HG03039 (cell line): Measurements from ENCODE around the gene GZMA.
A peak's percentile ranks its signal among the peaks of the same experiment; 100 is the strongest.

Experiments
- ATAC-seq: cut with Tn5 transposase; IDR thresholded peaks from one replicate; pipeline ENCODE4 v1.9.1; 2021; ENCODE audit warnings: mild to moderate bottlenecking, moderate library complexity; ENCODE audit not compliant: unreplicated experiment

Gene GZMA

GRCh38 chr5:55108661-55109060 is 6.2 kb downstream of the GZMA start:
- no peak for ATAC-seq

- no peak for ATAC-seq
These were observed 7.8 kb downstream of the GZMA start for GRCh38 chr5:55110217-55110616.

- ATAC-seq = no peak
These were observed 10.9 kb downstream of the GZMA start for GRCh38 chr5:55113327-55113726.

GRCh38 chr5:55114061-55114460 is 11.6 kb downstream of the GZMA start:
- ATAC-seq = no peak

GRCh38 chr5:55123365-55123764 is 20.9 kb downstream of the GZMA start:
- no peak for ATAC-seq

GRCh38 chr5:55134053-55134722 is 31.7 kb downstream of the GZMA start:
- ATAC-seq = no peak

- no peak for ATAC-seq
These were observed 34.1 kb downstream of the GZMA start for GRCh38 chr5:55136521-55136920.

- no peak for ATAC-seq
These were observed 38.6 kb downstream of the GZMA start for GRCh38 chr5:55140908-55141665.

GRCh38 chr5:55141945-55142690 is 39.7 kb downstream of the GZMA start:
- ATAC-seq = no peak

GRCh38 chr5:55143624-55144023 is 41.2 kb downstream of the GZMA start:
- no peak for ATAC-seq

- ATAC-seq = no peak
These were observed 43.6 kb downstream of the GZMA start for GRCh38 chr5:55146080-55146479.

GRCh38 chr5:55146543-55147151 is 44.2 kb downstream of the GZMA start:
- peak; percentile 90 for ATAC-seq

- ATAC-seq = no peak
These were observed 46.9 kb downstream of the GZMA start for GRCh38 chr5:55149308-55149795.

- no peak for ATAC-seq
These were observed 49.7 kb downstream of the GZMA start for GRCh38 chr5:55151923-55152842.

GRCh38 chr5:55154873-55155272 is 52.4 kb downstream of the GZMA start:
- ATAC-seq = no peak
